ENCODE data around the gene DNAH10.

The DNAH10 gene

GRCh38 chr12:123882161-123882705, 120.1 kb downstream of the DNAH10 start:
- TF ChIP-seq, protein P1, sequence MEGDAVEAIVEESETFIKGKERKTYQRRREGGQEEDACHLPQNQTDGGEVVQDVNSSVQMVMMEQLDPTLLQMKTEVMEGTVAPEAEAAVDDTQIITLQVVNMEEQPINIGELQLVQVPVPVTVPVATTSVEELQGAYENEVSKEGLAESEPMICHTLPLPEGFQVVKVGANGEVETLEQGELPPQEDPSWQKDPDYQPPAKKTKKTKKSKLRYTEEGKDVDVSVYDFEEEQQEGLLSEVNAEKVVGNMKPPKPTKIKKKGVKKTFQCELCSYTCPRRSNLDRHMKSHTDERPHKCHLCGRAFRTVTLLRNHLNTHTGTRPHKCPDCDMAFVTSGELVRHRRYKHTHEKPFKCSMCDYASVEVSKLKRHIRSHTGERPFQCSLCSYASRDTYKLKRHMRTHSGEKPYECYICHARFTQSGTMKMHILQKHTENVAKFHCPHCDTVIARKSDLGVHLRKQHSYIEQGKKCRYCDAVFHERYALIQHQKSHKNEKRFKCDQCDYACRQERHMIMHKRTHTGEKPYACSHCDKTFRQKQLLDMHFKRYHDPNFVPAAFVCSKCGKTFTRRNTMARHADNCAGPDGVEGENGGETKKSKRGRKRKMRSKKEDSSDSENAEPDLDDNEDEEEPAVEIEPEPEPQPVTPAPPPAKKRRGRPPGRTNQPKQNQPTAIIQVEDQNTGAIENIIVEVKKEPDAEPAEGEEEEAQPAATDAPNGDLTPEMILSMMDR (conservative IDR thresholded peaks at IDR 0.05) = no peak
- TF ChIP-seq ZFX (IDR thresholded peaks at IDR 0.05) = no peak
- H3K27ac ChIP-seq = no peak overlapping the region

DNA sequence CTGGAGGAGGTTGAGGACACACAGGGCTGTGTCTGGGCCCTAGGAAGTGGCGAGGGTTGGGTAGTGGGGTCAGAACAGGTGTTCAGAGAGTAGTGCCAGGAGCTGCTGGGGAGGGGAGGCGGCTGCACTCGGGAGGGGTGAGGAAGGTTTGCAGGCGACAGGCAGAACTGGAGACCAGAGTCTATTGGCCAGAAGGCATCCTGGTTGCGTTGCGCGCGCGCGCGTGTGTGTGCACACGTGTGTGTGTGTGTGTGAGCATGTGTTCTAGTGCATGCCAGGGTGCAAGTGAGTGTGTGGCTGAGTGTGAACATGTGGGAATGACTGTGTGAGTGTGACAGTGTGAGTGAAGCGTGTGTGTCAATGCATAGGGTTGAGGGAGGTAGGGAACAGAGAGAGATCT, 124.2 kb downstream of the DNAH10 start:
- TF ChIP-seq, protein P1 (conservative IDR thresholded peaks at IDR 0.05) = no peak
- TF ChIP-seq ZFX (IDR thresholded peaks at IDR 0.05) = no peak
- H3K27ac ChIP-seq = no peak overlapping the region

- TF ChIP-seq, protein P1 (conservative IDR thresholded peaks at IDR 0.05) = no peak
- no peak for TF ChIP-seq ZFX (IDR thresholded peaks at IDR 0.05)
- no peak overlapping the region for H3K27ac ChIP-seq
Observed at GRCh38 chr12:123886931-123887582, 125.0 kb downstream of the DNAH10 start.

- TF ChIP-seq ZFX (IDR thresholded peaks at IDR 0.05) = no peak
- TF ChIP-seq, protein P1 (conservative IDR thresholded peaks at IDR 0.05) = no peak
- H3K27ac ChIP-seq = no peak overlapping the region
Observed at GRCh38 chr12:123888989-123889388, 126.9 kb downstream of the DNAH10 start.

- H3K27ac ChIP-seq = no peak overlapping the region
- no peak for TF ChIP-seq ZFX (IDR thresholded peaks at IDR 0.05)
- TF ChIP-seq, protein P1 (conservative IDR thresholded peaks at IDR 0.05) = no peak
Observed at GRCh38 chr12:123889848-123890535, 127.9 kb downstream of the DNAH10 start.

- H3K27ac ChIP-seq = no peak overlapping the region
- TF ChIP-seq, protein P1 (conservative IDR thresholded peaks at IDR 0.05) = no peak
- no peak for TF ChIP-seq ZFX (IDR thresholded peaks at IDR 0.05)
Observed at GRCh38 chr12:123890536-123890902, 128.4 kb downstream of the DNAH10 start.

- TF ChIP-seq, protein P1 (conservative IDR thresholded peaks at IDR 0.05) = no peak
- TF ChIP-seq ZFX (IDR thresholded peaks at IDR 0.05) = no peak
- no peak overlapping the region for H3K27ac ChIP-seq
Observed at GRCh38 chr12:123891011-123891410, 128.9 kb downstream of the DNAH10 start.

Measured in C4-2B (cell line).